ENCODE results near the gene SORL1.

DNA sequence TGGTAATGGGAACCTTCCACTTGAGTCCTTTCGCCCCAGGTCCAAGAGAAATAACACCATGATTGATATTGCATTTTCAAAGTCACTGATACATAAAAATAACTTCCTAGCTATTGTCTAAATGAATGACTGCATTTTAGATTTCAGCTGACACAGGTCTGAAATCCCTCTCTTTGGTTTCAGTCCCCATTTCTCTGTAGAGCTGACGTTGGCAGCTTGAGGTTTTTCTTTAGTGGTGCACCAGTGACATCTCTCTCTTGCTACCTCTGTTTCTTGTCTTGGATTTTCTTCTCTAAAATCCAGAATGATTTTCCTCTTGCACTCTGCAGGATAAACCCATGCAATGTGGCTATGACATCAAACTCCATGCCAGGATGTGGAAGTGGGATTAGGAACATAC, 31.7 kb upstream of the SORL1 start:
- TF ChIP-seq, protein P1, sequence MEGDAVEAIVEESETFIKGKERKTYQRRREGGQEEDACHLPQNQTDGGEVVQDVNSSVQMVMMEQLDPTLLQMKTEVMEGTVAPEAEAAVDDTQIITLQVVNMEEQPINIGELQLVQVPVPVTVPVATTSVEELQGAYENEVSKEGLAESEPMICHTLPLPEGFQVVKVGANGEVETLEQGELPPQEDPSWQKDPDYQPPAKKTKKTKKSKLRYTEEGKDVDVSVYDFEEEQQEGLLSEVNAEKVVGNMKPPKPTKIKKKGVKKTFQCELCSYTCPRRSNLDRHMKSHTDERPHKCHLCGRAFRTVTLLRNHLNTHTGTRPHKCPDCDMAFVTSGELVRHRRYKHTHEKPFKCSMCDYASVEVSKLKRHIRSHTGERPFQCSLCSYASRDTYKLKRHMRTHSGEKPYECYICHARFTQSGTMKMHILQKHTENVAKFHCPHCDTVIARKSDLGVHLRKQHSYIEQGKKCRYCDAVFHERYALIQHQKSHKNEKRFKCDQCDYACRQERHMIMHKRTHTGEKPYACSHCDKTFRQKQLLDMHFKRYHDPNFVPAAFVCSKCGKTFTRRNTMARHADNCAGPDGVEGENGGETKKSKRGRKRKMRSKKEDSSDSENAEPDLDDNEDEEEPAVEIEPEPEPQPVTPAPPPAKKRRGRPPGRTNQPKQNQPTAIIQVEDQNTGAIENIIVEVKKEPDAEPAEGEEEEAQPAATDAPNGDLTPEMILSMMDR (conservative IDR thresholded peaks at IDR 0.05; ENCODE audit: low read length), result no peak
- TF ChIP-seq EZH2phosphoT487 (IDR thresholded peaks at IDR 0.05; ENCODE audit: borderline replicate concordance), result no peak

All from Loucy (cell line).